ENCODE data around the gene MRPS12. TPM values are rescaled to one million over a fixed set of nuclear protein-coding genes. Genes with fewer than 3 reads are reported as not detected.
A peak's percentile ranks its signal among the peaks of the same experiment; 100 is the strongest.
"Not testable (repeated sequence)": the region's sequence is repeated elsewhere in the genome, so short reads cannot be mapped to it uniquely, and the experiment has no call there.

Gene MRPS12
- total RNA-seq, 6 experiments from 2014 or later: 21.2 to 49.5 (median 24.0) TPM

DNA sequence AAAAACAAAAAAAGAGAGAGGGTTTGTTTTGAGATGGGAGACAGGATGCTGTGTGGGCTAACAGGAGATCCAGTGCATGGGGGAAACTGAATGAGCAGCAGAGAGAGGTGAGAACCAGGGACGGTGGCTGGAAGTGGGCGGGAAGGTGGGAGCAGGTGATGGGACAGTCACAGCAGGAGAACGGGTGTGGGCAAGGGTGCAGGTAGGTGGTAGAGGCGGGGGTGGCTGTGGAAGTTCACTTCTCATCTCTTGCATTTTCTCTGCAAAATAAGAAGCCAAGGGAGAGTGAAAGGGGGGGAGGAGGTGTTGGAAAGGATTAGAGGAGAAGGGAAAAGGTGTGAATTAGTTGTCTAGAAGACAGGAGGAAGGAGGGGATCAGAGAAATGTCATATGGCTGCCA, 22.9 kb downstream of the MRPS12 start:
- H3K27ac ChIP-seq: no peak overlapping the region
- DNase-seq (no peak), ATAC-seq (no peak)
- no peaks in the 10 kb centered on the region for H3K36me3 ChIP-seq
- intact Hi-C loops (cut with DNase I): no loop called here
- H3K4me1 ChIP-seq: peaks cover 0 to 19% (median 7%) of the 10 kb centered on the region in 4 donors
- H3K4me3 ChIP-seq: no peak overlapping the region
- 63% methylated on average over 4 of the region's 4 CpGs for WGBS (ENCODE audit: insufficient coverage, low coverage, low lambda C conversion rate, missing lambda C conversion rate)
- no peaks in the 10 kb centered on the region for H3K9me3 ChIP-seq
- H3K27me3 ChIP-seq: no peaks in the 10 kb centered on the region
- no peak for TF ChIP-seq CTCF (IDR thresholded peaks at IDR 0.05)

DNA sequence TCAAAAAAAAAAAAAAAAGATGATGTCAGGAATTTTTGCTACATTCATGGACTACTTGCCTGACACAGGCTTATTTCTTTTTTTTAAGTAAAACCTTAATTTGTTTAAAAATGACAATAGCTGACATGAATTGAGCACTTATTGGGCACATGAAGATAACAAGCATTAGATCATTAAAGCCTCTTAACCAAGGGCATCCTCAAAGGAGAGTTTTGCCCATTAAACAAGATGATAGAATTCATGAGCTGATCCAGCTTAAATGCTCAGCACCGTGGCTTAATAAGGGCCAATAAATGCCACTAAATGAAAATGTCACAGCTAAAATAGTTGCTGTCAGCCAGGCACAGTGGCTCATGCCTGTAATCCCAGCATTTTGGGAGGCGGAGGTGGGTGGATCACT, 25.5 kb downstream of the MRPS12 start:
- TF ChIP-seq CTCF (IDR thresholded peaks at IDR 0.05) (no peak), POLR2A (IDR thresholded peaks at IDR 0.05) (no peak)
- no peak for ATAC-seq
- 85% methylated on average over 2 of the region's 2 CpGs for WGBS (ENCODE audit: insufficient coverage, low coverage, low lambda C conversion rate, missing lambda C conversion rate)
- no peaks in the 10 kb centered on the region for H3K27me3 ChIP-seq
- no peak overlapping the region for H3K4me3 ChIP-seq
- intact Hi-C loops (cut with DNase I): no loop called here
- no peak for DNase-seq
- peaks cover 0 to 15% (median 5%) of the 10 kb centered on the region in 4 donors for H3K4me1 ChIP-seq
- H3K36me3 ChIP-seq: no peaks in the 10 kb centered on the region
- no peaks in the 10 kb centered on the region for H3K9me3 ChIP-seq
- H3K27ac ChIP-seq: no peak overlapping the region

GRCh38 chr19:38958301-38958700, 27.6 kb downstream of the MRPS12 start:
- Histone ChIP-seq H3K9me3 (no peaks in the 10 kb centered on the region), H3K4me3 (no peak overlapping the region), H3K27me3 (no peaks in the 10 kb centered on the region), H3K36me3 (no peaks in the 10 kb centered on the region), H3K27ac (no peak overlapping the region), H3K4me1 (peaks cover 0 to 1% (median under 1%) of the 10 kb centered on the region in 4 donors)
- DNase-seq: no peak
- intact Hi-C loops (cut with DNase I): no loop called here
- no peak for ATAC-seq
- WGBS (ENCODE audit: insufficient coverage, low coverage, low lambda C conversion rate, missing lambda C conversion rate): 100% methylated on average over 1 of the region's 2 CpGs
- no peak for TF ChIP-seq POLR2A (IDR thresholded peaks at IDR 0.05)
- no peak for TF ChIP-seq CTCF (IDR thresholded peaks at IDR 0.05)

GRCh38 chr19:38959618-38960017, 28.9 kb downstream of the MRPS12 start:
- ATAC-seq: peak in 1 of 4 donors; percentile 15
- no peaks in the 10 kb centered on the region for H3K4me1 ChIP-seq
- no peak overlapping the region for H3K4me3 ChIP-seq
- intact Hi-C loops (cut with DNase I): loop anchor here in 1 of 2 donors (5.0 kb wide), 1 partner anchor 78 kb away; no protein-coding TSS in a partner anchor
- no peak for TF ChIP-seq CTCF (IDR thresholded peaks at IDR 0.05)
- TF ChIP-seq POLR2A (IDR thresholded peaks at IDR 0.05): no peak
- no peak overlapping the region for H3K27ac ChIP-seq
- DNase-seq: no peak
- no peaks in the 10 kb centered on the region for H3K27me3 ChIP-seq
- H3K36me3 ChIP-seq: no peaks in the 10 kb centered on the region
- WGBS (ENCODE audit: insufficient coverage, low coverage, low lambda C conversion rate, missing lambda C conversion rate): 67% methylated on average over 5 of the region's 5 CpGs
- no peaks in the 10 kb centered on the region for H3K9me3 ChIP-seq

DNA sequence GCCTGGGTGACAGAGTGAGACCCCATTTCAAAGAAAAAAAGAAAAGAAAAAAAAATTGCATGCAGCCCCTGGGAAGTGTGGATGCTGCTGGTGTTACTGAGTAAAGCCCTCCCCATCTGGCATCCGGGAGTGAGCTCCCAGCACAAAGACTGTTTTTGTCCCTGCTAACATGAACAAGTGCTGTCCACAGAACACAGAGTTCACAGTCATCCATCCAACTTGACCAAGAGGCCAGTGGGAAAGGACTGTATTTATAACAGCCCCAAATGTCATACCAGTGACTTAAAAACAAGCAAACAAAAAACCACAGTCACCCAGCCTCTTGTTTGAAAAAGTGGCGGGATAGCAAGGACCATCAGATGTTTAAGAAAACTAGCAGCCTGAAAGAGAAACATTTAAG, 34.0 kb downstream of the MRPS12 start:
- 77% methylated on average over 2 of the region's 2 CpGs for WGBS (ENCODE audit: insufficient coverage, low coverage, low lambda C conversion rate, missing lambda C conversion rate)
- TF ChIP-seq CTCF (IDR thresholded peaks at IDR 0.05) (no peak), POLR2A (IDR thresholded peaks at IDR 0.05) (no peak)

DNA sequence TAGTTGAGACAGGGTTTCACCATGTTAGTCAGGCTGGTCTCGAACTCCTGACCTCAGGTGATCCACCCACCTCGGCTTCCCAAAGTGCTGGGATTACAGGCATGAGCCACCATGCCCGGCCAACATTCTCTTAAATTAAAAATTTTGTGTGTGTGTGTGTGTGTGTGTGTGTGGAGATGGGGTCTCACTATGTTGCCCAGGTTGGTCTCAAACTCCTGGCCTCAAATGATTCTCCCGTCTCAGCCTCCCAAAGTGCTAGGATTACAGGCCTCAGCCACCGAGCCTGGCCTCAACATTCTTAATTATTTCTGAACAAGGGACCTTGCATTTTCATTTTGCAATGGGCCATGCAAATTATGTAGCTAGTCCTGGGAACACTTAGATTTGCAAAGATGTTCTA, 35.4 kb downstream of the MRPS12 start:
- H3K27me3 ChIP-seq; H3K9me3 ChIP-seq; H3K4me1 ChIP-seq; ATAC-seq; H3K36me3 ChIP-seq; H3K4me3 ChIP-seq; intact Hi-C loops (cut with DNase I); DNase-seq; H3K27ac ChIP-seq: not testable (repeated sequence)
- 96% methylated on average over 5 of the region's 5 CpGs for WGBS (ENCODE audit: insufficient coverage, low coverage, low lambda C conversion rate, missing lambda C conversion rate)

More for the DNA sequence above, 34.0 kb downstream of the MRPS12 start:
- Histone ChIP-seq H3K4me1 (no peaks in the 10 kb centered on the region), H3K9me3 (no peaks in the 10 kb centered on the region), H3K27ac (no peak overlapping the region), H3K36me3 (peaks cover 0 to 6% (median 2%) of the 10 kb centered on the region in 4 donors), H3K4me3 (no peak overlapping the region), H3K27me3 (no peaks in the 10 kb centered on the region)
- intact Hi-C loops (cut with DNase I): loop anchor here in 1 of 2 donors (5.0 kb wide), 1 partner anchor 73 kb away; no protein-coding TSS in a partner anchor
- DNase-seq (no peak), ATAC-seq (no peak)
